ENCODE data around the gene LAMB1.

The LAMB1 gene

DNA sequence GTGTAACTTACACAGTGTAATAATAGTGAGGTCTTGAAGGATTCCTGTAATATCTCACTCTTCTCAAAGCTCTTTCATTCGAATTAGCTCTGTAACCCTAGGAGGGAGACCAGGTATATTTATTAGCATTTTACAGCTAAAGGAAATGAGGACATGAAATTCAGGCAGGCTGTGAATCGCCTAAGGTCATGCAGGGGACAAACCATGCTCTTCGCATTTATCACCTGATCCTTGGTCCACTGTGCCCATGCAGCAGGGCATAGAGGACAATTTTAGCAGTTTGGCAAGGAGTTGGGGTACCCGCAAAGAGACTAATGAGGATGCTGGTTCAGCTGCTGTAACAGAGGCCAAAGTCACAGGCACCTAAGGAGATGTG lies 14.8 kb upstream of the LAMB1 start:
- DNase-seq (ENCODE audit: low read depth): no peak

DNA sequence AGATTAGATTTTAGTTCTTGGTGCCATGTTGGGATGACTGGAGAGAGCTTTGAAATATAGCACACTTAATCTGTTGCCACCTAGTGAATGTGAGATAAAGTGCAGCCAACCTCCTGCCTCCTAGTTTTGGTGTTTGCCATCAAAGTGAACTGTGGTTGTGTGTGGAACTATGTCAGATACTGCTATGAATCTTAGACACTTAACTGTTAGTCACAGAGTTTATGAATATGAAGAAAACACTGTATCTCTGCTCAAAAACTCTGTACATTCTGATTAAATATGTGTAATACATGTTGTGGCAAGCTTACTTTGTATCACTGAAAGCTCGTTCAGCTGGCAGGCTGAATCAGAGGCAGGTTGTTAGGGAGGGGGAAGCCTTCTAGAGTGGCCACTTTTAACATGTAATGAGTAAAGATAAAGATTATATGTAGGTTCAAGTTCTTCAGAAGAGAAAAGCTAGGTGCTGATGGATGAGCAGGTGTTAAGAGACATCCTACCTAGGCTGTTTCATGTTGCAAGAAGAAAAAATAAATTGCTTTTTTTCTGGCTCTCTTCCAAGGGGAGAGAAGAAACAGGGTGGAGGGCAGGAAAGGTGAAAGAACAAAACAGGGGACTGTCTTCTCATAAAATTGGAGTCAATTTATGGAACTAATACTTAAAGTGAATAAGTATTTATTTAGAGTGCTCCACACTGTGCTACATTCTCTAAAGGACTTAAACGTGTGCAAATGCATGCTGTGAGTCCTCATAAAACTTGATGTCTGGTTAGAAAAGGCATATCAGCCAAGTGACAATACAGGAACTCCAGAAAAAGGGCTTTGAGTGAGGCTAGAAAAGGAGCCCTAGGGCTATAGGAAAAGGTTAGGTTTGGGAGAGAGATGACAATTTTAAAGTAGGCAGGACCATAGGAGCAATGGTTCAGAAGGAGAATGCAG lies 14.1 kb upstream of the LAMB1 start:
- DNase-seq (ENCODE audit: low read depth): peak; percentile 78

DNA sequence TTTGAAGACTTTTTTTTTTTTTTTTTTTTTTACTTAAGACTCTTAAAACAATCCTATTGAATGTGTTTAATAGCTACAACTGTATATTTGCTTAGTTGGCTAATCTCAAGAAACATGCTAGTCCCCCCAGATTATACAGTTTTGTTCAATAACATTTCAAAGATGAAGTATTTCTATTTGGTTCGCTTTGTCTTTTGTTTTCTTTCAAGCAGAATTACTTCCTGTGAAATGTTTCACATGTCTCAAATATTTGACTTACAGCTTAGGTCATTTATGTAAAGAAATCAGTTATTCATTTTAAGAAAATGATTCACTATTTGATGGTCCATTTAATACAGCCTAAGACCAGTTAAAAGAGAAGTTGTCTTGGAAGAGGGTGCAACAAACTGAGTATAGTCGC lies 12.8 kb upstream of the LAMB1 start:
- DNase-seq (ENCODE audit: low read depth): peak; percentile 18

DNA sequence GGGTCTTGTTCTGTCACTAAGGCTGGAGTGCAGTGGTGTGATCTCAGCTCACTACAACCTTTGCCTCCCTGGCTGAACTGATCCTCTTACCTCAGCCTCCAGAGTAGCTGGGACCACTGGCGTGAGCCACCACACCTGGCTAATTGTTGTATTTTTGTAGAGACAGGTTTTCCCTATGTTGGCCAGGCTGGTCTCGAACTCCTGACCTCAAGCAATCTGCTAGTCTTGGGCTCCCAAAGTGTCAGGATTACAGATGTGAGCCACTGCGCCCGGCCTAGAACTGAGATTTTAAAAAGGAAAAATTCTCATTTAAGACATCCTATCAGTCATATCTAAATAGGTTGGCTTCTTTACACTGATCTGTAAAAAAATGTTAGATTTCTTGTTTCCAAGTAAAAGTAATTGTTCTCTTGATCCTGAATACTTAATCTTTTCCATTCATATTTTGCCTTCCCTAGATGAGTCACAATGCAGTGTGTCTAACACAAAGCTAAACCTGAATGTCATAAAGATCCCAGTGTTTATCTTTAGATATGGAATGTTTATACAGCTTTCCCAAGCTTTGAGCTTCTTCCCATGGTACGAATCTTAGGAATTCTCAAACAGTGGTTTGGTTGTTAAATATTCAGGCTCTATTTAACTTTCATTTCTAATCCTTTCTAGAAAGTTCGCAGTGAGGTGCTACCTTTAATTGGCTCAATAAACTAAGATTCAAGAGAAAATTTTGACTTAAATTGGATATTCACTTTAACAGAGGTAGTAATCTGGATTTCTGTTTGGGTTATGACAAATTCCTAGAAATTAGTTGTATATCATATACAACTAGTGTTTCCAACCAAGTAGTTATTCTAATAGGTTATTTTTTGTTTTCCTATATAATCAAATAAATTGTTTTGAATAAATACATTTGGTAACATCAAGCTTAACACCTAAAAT lies 12.1 kb upstream of the LAMB1 start:
- DNase-seq (ENCODE audit: low read depth): peak; percentile 89

DNA sequence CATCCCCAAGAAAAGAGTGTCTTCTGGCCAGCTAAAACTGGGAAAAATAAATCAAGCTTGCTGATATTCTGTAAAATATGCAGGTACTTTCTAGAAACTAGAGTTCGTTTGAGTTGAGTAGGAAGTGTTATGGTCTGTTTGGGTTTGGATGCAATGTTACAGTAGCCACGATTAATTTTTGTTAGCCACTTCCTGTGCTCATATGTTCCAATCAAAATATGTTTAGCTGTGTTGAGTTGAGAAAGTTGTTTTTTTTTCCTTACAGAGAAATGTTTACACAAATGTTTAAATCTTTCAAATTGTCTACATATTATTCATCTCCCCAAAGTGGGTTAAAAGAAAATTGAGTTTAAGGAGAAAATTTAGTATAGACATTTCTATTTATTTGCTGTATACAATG lies 11.3 kb upstream of the LAMB1 start:
- no peak for DNase-seq (ENCODE audit: low read depth)

DNA sequence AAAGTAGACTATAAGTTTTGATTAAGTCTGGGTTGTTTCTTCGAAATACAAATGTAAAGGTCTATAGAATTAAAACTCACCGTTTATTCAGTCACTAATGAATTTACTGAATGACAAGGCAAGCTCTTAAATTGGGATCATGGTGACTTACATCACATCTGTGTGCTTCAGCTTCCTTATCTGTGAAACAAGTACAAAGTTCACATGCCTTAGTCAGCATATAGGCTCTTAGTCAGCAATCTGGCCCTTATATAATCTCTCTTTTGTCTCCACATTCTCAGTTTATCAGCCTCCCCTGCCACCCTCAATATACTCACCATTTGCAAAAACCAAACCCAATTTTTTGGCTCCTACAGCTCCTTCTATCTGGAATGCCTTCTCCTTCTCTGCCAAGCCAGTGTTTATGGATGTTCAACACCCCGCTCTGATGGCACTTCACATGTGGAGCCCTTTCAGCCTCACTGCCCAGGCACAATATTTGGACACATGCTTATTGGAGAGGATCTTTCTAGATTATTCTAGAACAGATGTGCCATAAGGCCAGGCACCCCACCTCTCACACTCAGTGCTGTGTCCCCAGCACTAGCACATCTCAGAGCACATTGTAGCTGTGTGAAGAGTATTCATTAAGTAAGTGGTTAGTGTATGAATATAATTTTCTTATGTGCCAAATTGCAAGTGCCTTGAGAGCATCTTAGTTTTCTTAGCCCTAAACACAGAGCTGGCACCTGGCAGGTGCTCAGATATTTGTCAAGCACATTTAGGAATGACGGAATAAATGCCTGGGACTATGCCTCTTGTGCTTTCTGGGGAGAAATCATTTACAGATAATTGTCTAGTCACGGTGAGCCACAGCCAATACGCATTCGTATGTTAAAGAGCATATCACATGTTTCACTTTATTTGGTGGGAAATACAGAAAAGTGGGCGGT lies 9.8 kb upstream of the LAMB1 start:
- DNase-seq (ENCODE audit: low read depth): peak; percentile 83

DNA sequence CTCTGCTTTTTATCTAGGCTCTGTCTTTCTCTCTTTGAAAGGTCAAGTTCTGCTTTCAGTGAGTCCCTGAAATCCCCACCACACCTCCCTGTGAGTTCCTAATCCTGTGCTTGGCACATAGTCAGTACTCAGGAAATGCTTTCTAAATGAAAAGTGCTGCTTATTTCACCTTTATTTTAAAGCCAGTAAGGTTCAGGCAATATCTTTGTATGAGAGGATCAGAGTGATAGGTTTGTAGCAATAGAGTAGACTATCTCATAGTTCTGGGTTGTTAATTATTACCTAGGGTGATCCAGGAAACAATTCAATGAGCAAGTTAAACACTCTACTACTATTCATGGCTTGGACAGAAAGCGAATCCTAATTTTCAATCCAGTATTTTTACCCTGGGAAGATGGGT lies 7.4 kb upstream of the LAMB1 start:
- DNase-seq (ENCODE audit: low read depth): no peak

DNA sequence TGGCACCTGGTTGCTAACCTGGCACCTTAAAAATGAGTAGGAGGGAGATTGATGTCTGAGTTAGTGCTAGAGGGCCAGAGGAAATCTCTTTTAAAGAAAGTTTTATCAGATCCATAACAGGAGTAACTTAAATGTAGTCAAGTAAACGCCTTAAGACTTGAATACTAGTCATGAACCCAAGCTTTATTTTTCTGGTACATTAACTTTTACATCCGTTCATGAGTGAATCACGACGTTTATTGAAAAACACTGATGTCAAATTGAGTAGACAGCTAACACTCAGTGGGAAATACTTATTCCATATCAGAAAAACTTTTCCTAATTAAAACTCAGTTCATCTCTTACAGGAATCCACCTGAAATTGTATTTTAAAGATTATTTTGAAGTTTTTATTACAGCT lies 6.9 kb upstream of the LAMB1 start:
- no peak for DNase-seq (ENCODE audit: low read depth)

DNA sequence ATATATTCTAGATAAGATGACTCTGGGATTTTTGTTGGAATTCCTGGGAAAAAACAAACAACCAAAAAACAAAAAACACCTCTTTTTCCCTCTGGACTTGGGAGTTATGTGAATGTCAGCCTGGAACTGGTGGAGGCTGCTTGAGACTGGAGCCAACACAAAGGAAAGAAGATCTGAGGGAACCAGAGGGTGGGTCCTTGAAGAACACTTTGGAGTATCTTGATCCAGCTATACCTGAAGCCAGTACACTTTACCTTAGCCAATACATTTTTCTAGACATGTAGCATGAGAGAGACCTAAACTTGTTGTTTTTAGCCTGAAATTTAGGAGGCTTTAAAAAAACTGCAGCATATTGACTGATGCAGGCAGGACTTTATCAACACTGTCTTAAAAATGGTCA lies 5.9 kb upstream of the LAMB1 start:
- no peak for DNase-seq (ENCODE audit: low read depth)

DNA sequence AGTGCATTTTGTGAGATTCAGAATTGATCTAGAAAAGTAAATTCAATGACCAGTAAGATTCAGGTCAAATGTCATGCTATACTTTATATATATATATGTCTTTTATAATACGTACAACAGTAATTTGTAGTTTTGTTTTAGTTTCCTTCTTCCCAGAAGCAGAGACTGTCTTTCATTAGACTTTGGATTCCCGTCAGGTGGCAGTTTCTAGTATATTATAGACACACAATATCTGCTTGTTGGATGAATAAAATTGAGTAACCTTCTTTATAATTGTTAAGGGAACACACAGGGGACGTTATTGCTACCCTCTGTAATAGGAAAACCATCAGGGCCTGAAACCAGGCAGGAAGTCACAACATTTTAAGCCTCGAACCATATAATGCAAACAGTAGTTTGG lies 5.3 kb upstream of the LAMB1 start:
- no peak for DNase-seq (ENCODE audit: low read depth)

DNA sequence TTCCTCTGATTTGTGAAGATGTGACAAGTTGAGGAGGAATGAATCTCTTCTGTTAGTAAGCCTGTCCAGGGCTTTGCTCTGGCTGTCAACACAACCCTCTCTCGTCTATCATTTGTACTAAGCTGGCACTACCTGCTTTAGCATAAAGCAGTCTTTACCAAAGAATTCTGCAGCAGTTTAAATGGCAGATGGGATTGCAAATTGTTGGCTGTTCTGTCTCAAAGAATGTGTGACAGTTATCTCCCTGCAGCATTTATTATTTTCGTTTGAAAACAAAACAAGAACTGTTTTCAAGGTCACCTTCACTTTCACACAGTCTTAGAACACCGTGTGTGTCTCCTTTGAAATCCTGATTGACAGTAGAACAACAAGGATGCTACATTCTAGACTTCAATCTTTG lies 4.8 kb upstream of the LAMB1 start:
- DNase-seq (ENCODE audit: low read depth): no peak

DNA sequence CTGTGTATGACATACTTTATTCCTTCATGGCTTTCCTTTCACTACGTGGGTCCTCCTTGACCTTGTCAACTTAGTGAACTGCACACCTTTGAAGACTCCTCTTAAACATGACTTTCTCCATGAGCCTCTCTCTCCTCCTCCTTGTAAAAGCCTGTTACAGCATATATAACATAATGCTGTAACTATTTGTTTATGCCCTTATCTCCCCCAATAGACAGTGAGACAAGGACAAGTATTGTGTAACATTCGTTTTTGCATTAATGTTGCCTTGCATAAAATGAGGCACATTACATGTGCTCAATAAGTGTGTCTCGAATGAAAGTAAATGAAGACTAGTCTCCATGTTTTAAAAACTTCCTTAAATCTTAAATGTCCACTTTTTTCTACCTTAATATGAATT lies 4.3 kb upstream of the LAMB1 start:
- peak; percentile 65 for DNase-seq (ENCODE audit: low read depth)

DNA sequence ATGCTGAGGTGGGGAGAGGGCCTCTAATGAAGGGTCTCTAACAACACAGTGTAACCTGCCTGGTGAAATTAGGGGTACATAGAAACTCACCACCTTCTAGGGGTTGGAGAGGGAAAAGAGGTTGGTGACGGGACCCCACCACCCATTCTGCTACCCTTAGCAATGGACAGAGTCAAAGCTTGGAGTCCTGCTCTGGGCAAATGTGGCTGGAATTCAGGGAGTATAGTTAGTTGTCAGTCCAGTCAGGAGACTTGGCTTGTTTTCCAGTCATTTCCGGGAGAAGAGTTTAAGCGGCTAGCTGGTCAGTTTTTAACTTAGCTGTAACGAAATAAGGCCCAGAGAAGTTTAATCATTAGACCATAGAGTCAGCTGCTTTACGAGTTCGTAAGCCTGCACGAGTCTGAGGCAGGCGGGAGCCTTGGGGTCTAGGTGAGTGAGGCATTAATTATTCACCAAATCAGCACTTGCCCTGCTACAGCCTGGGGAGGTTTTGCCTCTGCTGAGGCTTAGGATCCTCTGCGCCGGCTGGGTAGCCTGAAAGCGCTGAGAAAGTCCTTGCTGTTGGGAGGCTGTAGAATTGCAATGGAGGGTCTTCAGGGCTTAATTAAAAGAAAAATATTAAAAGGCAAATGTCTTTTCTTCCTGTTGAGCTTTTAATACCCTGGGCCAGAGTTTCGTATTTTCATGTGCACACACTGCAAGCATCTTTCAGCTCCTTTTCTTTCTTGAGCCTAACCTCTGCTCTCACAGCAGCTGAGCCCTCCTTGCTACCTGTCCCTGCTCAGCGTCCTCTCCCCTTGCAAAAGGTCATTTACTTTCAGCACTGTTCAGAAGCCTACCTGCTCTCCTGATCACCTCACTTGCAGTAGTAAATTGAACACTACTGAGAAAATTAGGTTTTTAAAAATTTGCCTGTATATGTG lies 1.5 kb upstream of the LAMB1 start:
- DNase-seq (ENCODE audit: low read depth): peak; percentile 69

DNA sequence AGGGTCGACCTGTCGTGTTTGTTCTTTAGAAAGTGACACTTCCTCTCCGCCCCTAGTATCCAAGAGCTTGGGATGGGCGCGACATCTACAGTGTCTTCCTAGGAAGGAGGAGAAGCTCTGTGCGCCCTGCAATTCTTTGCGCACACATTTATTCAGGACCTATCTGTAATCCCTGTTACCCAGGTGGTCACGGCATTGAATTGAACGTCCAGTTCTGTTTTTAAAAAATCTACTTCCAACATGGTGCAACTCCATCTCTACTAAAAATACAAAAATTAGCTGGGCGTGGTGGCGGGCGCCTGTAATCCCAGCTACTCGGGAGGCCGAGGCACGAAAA lies 606 bp upstream of the LAMB1 start:
- DNase-seq (ENCODE audit: low read depth): no peak

DNA sequence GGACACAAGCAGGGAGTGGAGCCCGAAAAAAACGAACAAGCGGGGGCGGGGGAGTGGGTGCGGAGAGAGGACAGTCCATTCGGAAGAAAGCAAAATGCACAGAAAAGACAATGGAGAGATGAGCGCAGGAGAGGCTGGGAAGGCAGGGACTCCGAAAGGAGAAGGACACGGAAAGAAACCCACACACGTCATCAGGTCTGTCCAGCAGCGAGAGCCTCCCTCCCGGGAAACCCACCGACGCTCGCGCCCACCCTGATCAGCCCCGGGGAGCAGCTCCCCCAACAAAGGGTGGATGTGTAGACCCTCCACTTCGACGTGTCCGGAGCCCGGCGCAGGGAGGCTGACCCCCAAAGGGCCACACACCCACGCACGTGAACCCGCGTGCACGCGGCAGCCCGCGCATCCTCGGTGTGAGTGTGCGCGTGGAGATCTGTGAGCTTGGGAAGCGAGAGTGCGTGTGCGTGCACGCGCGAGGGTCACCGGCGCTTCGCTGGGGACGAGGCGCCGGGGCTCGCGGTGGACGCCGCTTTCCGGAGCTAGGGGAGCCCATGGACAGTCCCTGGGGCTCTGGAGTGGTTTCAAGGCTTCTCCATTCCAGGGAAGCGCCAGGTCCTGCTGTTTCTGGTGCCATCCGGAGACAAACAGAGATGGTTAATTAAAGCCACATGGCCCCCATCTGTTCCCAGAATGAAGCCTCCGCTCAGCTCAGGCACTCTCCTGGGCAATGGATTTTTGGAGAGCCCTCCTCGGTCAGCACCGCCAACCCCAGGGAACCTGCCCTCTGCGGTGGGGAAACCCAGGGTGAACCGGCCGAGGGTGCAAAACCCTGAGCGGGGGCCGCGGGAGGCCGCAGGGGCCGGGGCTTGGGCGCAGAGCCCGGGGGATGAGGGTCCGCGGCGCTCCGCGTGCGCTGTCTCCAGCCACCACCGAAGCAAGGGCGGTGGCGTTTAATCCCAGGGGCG lies 916 bp downstream of the LAMB1 start:
- DNase-seq (ENCODE audit: low read depth): no peak

DNA sequence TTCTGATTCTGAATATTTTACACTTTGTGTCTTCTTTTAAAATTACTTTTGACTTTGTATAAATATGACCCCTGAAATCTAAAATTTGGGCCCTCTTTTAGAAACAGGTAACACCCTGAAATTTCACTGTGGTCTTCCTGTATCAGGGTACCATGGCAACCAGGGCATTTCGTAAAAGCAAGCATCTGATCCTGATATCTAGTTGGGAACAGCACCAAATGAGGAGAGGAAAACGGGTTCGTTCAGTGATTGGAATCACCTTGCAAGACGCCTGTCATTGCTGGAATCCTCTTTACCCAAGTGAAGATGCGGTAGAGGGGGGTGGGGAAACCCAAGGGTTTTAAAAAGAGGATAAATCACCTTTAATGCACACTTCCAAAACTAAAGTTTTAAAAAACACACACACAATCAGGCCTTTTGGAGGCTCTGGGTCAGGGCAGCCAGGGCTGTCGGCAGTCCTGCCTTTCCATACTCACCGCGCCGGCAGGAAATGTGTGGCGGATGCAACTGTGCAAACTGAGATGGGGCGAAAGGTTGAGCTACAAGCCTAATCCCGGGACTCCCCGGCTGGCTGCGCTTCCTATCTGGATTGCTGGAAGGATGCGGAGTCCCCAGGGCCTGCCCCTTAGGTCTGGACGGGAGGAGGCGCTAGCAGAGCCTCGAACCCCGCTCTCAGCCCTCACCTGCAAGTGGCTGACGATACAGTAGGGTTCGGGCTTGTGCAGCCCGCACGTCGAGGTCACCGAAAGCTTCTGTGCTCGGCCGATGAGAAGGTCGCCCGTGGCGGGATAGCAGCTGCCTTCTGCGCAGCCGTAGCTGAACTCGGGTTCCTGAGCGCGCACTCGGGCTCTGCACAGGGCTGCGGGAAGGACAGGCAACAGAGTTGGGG lies 1.8 kb downstream of the LAMB1 start:
- peak; percentile 52 for DNase-seq (ENCODE audit: low read depth)

DNA sequence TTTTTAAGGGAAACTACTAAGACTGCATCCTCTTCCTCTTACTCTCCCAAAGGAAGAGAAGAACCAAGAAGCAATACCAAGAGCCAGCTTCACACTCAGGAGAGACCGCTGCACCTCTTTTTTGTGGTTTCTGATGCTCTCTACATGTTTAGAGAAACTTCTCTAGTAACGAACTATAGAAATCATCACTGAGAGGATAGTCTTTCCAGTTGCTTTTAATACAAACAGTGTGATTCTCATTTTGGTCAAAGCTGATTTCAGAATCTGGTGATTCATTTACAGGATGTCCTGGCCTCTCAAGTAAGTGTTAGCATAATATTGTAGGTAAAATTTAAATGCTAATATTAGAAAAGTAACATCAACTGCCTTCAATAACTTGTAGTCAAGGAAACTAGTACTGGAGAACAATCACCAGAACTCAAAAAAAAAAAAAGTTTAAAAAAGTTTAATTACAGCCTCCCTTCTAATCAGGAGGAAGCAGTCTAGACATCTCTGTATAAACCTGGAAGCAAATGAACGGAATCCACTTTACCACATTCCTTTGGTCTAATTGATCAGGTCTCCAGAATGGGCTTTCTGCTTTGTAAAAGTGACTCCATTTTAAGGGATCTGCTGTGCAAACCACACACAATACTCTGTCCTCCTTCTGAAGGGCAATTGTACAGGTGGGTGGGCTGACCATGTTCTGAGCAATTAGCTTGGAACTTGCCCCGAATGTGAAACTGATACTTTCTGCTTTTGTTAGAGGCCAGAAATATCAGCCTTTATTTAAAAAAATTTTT lies 3.0 kb downstream of the LAMB1 start:
- DNase-seq (ENCODE audit: low read depth): peak; percentile 40
